NCI-H1092 (cell line): ENCODE measurements around the gene ZNHIT2.
"Not testable (repeated sequence)": the region's sequence is repeated elsewhere in the genome, so short reads cannot be mapped to it uniquely, and the experiment has no call there.

Experiments
- DNase-seq: peaks from one replicate; lab custom pipeline; 2025; lab: John Stamatoyannopoulos, UW

ZNHIT2 gene

DNA sequence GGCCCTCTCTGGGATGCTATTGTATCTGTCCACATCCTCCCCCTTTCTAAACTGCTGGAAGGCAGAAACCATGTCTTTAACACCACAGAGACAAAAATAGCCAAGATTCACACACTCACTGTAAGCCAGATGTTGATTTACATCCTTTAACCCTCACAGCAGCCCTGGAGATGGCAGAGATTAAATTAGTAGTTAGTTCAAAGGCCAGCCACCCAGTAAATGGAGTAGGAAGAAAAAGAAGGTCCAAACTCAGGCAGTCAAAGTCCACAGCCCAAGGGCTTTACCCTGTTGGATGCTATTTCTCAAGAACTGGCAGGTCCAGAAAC, 2.1 kb upstream of the ZNHIT2 start:
- DNase-seq = no peak

DNA sequence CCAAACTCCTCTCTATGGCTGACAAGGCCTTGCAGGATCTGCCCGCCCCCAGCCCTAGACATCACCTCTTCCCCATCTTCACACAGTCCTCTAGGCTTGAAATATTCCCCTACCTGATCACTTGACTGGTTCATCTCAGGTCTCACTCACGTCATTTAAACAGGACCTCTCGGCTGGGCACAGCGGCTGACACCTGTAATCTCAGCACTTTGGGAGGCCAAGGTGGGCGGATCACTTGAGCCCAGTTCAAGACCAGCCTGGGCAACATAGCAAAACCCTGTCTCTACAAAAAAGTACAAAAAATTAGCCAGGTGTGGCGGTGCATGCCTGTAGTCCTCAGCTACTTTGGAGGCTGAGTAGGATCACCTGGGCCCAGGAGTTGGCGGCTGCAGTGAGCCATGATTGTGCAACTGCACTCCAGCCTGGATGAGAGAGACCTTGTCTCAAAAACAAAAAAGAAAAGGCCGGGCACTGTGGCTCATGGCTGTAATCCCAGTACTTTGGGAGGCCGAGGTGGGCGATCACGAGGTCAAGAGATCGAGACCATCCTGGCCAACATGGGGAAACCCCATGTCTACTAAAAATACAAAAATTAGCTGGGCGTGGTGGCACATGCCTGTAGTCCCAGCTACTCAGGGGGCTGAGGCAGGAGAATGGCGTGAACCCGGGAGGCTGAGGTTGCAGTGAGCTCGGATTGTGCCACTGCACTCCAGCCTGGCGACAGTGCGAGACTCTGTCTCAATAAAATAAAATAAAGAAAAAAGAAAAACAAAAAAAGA, 1.6 kb upstream of the ZNHIT2 start:
- DNase-seq = not testable (repeated sequence)

DNA sequence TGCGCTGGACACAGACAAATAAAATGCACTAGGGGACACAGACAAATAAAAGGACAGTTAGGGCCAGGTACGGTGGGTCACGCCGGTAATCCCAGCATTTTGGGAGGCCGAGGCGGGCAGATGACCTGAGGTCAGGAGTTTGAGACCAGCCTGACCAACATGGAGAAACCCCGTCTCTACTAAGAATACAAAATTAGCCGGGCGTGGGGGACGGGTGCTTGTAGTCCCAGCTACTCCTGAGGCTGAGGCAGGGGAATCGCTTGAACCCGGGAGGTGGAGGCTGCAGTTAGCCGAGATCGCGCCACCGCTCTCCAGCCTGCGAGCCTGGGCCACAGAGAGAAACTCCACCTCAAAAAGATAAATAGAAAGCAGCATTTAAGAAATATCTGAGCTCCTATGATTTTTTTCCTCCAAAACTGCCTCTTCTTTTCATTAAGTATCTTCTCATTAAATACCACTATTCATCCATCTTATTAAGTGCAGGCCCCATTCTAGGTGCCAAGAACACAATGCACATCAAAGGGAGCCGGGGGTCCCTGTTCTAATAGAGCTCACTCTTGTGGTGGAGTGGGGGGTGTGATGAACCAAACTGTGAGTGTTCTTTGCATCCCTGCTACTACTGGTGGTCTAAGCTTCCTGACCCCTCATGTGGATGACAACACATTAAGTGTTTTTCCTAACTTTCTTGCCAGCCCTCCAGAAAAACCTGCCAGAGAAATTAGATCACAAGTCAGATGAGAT, 766 bp upstream of the ZNHIT2 start:
- DNase-seq = no peak

DNA sequence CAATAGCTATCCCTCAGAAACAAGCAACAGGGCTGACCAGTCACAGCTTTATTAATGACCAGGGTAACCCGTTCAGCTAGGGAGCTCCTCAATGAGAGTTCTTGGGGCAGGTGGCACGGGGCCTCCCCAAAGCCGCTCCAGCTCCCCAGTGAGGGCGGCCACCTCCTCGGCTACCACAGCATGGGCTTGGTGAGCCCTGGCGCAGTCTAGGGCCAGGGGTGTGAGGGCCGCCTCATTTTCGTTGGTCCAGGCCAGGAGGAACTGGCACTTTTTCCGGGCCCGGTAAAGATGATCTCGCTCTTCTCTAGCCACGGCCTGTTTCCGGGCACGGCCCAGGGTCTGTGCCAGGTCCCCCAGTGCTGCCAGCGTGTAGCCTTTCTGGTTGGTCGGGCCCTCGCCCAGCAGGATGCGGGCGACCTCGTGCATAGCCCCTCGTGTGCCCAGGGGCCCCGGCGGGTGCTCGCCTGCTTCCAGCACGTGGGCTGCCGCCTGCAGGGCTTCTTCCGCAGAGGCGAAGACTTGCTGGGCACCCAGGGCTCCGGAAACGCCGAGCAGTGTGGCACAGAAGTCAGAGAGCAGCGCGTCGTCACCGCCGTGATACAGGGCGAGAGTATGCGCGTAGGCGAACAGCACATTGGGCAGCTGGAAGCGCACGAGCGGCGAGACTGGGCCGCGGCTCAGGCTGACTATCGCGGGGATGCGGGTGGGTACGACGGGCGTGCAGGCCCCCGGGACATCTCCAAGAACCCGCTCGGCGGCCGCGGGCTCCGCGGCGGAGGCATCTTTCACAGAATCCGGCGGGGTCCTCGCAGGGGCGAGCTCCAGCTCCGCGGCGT, 913 bp downstream of the ZNHIT2 start:
- DNase-seq = peak; percentile 38

DNA sequence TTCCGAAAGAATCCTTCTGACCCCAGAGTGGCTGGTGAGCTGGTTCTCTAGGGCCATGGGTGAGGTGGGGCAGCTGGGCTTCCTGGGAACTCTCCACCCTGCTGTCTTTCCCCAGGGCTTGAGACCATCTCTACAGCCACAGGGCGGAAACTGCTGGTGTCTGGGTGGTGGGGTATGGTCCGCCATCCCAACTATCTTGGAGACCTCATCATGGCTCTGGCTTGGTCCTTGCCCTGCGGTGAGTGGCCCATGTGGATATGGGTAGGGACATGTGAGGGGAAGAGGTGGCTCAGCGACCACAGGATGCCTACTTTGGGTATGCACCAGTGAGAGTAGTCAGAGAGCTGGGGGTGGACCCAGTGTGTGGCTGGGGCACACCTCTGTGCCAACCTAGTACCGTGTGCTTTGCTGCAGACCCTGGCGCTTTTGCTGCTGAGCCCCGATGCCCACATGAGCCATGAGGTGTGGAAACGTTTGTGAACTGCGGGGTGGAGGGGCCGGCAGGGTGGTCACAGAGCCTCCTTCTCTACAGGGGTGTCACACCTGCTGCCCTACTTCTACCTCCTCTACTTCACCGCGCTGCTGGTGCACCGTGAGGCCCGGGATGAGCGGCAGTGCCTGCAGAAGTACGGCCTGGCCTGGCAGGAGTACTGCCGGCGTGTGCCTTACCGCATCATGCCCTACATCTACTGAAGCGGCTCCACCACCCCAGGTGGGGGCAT, 2.0 kb downstream of the ZNHIT2 start:
- no peak for DNase-seq

DNA sequence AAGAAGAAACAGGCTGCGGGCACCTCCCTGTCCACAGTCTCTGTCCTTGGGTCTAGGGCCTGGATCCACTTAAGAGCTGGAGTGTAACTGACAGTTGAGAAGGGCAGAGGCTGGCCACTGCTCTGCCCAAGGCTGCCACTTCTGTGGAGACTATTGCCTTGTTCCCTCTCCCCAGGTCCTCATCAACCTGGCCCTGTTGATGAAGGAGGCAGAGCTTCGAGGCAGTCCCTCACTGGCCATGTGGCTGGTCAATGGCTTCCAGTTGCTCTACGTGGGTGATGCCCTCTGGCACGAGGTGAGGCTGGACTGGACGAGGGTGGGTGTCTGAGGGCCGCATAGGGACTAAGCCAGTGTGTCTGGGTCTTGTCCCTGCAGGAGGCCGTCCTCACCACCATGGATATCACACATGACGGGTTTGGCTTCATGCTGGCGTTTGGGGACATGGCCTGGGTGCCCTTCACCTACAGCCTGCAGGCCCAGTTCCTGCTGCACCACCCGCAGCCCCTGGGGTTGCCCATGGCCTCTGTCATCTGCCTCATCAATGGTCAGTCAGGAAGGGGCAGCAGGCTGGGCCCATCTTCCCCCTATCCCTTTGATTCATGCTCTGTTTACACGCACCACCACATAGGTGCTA, 2.8 kb downstream of the ZNHIT2 start:
- DNase-seq = no peak

DNA sequence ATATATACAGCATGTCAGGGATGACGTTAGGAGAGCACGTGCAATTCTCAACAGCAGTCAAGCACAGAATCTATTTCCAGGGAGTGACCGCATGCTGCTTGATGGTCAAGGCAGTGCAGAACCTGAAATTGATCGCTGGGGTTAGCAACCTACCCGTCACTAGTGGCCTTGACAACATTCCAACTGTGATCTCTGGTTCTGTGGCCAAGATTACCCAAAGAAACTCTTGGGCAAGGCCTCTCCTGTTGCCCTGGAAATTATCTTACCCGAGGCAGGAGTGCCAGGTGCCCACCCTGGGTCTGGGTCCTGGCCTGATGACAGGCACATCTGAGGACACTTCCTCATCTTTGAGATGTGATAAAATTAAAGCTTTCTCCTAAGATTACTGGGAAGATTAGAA, 3.7 kb downstream of the ZNHIT2 start:
- DNase-seq = no peak

DNA sequence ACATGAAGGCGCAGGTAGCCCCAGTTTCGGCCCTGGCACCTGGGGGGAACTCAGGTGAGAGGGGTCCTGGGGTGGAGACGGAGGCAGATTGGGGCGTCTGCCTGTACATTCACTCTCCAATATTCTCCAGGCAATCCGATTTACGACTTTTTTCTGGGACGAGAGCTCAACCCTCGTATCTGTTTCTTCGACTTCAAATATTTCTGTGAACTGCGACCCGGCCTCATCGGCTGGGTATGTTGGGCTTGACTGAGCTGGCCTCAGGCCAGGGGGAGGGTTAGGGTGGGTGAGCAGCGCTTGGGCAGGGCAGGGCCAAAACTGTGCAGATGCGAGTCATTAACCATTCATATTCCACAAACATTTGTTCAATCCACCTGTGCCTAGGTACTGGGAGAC, 4.1 kb downstream of the ZNHIT2 start:
- DNase-seq = no peak

DNA sequence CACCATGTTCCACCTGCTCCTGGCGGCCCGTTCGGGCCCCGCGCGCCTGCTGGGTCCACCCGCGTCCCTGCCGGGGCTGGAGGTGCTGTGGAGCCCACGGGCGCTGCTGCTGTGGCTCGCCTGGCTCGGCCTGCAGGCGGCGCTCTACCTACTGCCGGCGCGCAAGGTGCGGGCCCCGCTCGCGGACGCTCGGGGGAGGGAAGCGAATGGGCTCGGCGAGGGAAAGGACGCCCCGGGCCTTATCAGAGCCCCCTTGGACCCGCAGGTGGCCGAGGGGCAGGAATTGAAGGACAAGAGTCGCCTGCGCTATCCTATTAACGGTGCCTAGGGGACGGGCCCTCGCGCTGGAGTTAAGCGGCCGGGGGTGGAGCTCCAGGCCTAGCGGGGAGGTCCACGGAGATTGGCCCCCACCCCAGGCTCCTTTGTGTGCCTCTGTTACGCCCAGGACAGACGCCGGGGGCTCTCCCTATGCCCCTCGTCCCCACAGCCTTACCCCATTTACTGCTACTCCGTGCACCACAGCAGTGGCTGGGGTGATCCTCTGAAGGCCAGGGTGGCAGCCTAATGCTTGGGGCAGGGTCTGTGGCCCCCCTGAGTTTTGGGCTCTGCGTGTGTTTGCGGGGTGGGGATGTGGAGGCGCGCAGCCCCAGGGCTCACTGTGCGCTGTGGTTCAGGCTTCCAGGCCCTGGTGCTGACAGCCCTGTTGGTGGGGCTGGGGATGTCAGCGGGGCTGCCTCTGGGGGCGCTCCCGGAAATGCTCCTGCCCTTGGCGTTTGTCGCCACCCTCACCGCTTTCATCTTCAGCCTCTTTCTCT, 4.7 kb downstream of the ZNHIT2 start:
- DNase-seq = peak; percentile 52

DNA sequence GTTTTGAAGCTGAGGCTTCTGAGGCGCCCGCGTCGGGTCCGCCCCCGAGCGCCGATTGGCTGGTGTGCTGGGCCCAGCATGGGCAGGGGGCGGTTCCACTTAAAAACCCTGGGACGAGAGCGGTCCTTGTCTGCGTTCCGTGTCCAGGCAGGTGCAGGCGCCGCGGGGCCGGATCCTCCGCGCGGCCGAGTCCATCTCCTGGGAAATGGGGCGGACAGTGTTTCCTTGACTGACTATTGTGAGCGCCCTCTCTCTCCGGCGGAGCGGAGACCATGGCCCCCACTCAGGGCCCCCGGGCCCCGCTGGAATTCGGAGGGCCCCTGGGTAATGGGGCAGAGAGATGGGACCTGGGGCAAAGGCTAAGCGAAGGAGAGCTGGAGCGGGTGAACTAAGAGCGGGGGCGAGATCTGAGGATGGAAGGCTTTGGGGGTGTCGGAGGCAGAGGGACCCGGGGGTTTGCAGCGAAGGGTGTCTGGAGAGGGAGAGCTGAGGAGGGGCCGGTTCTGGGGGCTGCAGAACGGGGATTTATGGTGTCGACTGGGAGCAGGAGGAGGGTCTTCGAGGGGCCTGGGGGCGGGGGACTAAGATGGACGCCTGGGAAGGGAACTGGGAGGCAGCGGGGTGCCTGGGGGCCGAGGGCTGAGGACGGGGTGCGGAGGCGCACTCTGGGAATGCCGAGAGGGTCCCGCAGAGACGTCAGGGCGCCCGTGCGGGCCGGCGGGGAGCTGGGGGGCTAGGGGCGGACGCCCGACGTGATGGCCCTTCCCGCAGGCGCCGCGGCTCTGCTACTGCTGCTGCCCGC, 5.6 kb downstream of the ZNHIT2 start, which contains the start of gene TM7SF2:
TSS of gene TM7SF2 (plus strand) at position 129 of the 802 bp plus-strand sequence. CDS start at position 273, 144 bp downstream.
- DNase-seq = peak; percentile 98

DNA sequence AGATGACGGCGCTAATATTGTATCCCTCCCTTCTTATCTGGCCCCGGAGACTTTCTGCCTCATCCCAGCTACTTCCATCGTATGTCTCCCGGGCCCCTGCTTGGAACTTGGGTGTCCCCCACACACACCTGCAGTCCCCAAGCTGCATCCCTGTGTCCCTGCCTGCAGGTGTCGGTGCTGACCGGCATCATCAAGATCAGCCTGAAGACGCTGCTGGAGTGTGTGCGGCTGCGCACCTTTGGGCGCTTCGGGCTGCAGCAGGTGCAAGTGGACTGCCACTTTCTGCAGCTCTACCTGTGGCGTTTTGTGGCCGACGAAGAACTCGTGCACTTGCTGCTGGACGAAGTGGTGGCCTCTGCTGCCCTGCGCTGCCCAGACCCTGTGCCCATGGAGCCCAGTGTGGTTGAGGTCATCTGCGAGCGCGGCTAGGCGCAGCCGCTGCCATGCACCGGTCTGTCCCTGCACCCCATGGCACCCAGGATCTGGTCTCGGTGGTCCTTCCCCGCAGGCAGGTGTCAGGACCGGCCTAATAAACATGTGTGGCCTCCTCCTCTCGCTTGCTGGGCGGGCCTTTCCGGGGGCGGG, 6.2 kb downstream of the ZNHIT2 start:
- DNase-seq = no peak

DNA sequence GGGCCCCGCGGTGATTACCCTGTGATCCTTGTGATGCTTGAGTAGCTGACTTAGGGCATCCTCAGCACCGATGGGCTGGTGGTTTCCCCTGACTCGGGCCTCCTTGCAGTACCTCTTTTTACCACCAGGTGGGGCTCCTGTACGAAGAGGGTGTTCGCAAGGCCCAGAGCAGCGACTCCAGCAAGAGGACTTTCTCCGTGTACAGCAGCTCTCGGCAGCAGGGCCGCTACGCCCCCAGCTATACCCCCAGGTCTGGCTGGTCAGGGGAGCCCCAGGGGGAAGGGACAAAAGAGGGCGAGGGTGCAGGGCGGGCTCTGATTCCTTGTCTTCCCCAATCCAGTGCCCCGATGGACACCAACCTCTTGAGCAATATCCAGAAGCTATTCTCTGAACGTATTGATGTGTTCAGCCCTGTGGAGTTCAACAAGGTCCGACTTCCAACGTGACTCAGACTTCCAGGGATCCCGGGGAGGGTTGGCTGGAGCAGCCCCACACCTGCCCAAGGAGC, 7.1 kb downstream of the ZNHIT2 start:
- DNase-seq = peak; percentile 80

DNA sequence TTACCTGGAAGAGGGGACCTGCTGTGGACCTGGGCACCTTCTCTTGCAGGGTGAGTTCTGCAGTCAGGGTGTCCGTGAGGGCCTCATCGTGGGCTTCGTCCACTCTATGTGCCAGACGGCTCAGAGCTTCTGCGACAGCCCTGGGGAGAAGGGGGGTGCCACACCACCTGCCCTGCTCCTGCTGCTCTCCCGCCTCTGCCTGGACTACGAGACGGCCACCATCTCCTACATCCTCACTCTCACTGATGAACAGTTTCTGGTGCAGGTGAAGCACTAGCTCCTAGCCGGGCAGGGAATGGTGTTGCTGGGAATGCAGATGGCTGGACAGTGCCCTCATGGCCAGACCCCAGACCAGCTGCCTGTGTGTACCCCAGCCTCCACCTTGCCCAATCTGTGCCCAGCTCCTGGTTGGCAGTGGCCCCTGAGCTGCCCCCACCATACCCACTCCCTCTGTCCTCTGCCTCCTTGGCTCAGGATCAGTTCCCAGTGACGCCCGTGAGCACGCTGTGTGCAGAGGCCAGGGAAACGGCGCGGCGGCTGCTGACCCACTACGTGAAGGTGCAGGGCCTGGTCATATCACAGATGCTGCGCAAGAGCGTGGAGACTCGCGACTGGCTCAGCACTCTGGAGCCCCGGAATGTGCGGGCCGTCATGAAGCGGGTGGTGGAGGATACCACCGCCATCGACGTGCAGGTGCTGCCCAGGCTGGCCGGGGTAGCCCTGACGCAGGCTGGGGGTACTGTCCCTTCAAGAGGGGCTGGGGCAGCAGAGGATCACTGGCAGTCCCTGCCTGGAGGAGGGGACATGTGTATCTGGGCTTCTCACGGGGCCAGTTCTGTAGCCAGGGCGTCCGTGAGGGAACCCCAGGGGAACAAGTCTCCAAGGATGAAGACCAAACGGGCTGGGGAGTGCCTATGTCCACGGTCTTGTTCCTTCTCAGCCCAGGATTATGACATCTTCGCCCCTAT, 8.0 kb downstream of the ZNHIT2 start:
- no peak for DNase-seq

DNA sequence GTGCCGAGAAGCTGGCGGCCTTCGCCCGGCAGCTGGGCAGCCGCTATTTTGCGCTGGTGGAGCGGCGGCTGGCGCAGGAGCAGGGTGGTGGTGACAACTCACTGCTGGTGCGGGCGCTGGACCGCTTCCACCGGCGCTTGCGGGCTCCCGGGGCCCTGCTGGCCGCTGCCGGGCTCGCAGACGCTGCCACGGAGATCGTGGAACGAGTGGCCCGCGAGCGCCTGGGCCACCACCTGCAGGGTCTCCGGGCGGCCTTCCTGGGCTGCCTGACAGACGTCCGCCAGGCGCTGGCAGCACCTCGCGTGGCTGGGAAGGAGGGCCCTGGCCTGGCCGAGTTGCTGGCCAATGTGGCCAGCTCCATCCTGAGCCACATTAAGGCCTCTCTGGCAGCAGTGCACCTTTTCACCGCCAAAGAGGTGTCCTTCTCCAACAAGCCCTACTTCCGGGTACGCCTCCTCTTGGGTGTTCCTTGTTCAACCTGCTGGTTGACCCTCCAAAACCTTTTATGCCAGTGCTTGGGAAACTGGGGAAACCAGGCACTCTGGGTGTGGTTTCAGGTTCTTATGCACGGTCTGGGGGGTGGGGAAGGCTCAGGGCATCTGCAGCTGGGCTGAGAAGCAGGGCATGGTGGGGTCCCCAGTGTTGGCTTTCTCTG, 8.9 kb downstream of the ZNHIT2 start:
- no peak for DNase-seq

DNA sequence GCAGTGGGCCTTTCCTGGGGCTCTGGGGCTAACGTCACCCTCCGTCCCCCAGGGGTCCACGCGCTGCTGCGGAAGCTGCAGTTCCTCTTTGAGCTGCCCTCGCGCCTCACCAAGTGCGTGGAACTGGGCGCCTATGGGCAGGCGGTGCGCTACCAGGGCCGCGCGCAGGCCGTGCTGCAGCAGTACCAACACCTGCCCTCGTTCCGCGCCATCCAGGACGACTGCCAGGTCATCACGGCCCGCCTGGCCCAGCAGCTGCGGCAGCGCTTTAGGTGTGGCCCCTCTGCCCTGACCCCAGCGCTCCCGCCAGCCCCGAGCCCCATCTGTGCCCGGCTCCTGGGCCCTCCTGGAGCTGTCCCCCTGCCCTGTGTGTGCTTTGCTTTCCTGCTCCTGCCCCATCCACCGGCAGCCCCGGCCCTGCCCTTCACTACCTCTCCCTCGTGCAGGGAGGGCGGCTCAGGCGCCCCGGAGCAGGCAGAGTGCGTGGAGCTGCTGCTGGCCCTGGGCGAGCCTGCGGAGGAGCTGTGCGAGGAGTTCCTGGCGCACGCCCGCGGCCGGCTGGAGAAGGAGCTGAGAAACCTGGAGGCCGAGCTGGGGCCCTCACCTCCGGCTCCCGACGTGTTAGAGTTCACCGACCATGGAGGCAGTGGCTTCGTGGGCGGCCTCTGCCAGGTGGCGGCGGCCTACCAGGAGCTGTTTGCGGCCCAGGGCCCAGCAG, 9.6 kb downstream of the ZNHIT2 start:
- no peak for DNase-seq

DNA sequence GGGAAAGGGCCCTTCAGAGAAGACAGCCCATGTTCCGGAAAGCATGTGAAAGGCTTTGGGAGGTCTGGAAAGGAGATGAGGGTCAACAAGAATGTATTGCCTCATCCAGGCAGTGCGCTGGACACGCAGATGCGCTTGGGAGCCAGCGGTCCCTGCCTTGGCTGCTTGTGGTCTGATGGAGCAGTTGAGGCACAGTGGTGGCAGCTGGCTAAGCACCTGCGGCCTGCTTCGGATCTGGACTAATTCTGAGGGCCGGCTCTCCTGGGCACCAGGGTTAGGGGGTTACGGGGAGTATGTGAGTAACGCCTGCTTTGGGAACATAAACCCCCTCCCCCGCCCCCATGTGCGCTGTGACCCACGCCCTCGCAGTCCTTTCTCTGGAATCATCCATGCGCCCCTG, 10.4 kb downstream of the ZNHIT2 start:
- DNase-seq = no peak

DNA sequence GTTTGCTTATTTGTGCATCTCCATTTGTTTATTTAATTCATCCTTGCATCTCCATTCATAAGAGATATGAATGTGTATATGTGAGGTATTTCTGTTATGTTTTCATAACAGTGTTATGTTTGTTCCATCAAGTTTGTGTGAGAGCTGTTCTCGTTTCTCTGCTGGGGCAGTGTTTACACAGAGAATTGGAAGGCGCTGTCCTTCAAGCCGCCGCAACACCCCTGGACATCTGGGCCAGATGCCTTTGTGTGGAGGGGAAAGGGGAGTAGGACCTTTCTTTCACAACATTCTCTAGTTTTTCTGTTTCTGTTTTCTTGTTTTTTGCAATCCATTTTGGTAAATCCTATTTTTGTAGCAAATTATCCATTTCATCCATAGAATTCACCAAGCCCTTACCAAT, 12.9 kb downstream of the ZNHIT2 start:
- no peak for DNase-seq
